Keratinocyte (primary cell): ENCODE measurements around the gene CORO2A. TPM values are rescaled to one million over a fixed set of nuclear protein-coding genes. Genes with fewer than 3 reads are reported as not detected.
A peak's percentile ranks its signal among the peaks of the same experiment; 100 is the strongest.

Experiments used
- DNase-seq: peaks from one replicate; pipeline ENCODE4 v3.0.0-alpha.2; 2011; ENCODE audit warnings: low read depth, missing footprints, low spot score
- FAIRE-seq: peaks from 2 replicates; lab custom pipeline; 2011; peaks lifted over from hg19 to GRCh38; lab: Jason Lieb, UNC
- H2AFZ ChIP-seq: 2 replicates; pipeline ENCODE4 v1.6.0; 2012; ENCODE audit warnings: low read length, control low read depth, inconsistent platforms; ENCODE audit not compliant: control insufficient read depth
- H3K27ac ChIP-seq: 2 replicates; pipeline ENCODE4 v1.5.1; 2011; ENCODE audit warnings: low read length; ENCODE audit not compliant: control insufficient read depth, insufficient read depth
- H3K27me3 ChIP-seq: 3 replicates; pipeline ENCODE4 v1.6.0; 2011; ENCODE audit warnings: low read length; ENCODE audit not compliant: control insufficient read depth, insufficient read depth; ENCODE audit errors: extremely low read depth
- H3K36me3 ChIP-seq, 2 experiments: 2 replicates in 1 of 2; 3 replicates in 1 of 2; pipeline ENCODE4 v1.5.1; 2011; ENCODE audit warnings: low read length in 2 of 2, mild to moderate bottlenecking in 1 of 2; ENCODE audit not compliant: control insufficient read depth in 2 of 2, insufficient read depth in 2 of 2; ENCODE audit errors: extremely low read depth in 1 of 2
- H3K4me1 ChIP-seq: 3 replicates; pipeline ENCODE4 v1.5.1; 2011; ENCODE audit warnings: low read length; ENCODE audit not compliant: control insufficient read depth, insufficient read depth; ENCODE audit errors: extremely low read depth
- H3K4me2 ChIP-seq: 3 replicates; pipeline ENCODE4 v1.6.0; 2011; ENCODE audit warnings: low read depth, low read length; ENCODE audit not compliant: control insufficient read depth, insufficient read depth; ENCODE audit errors: extremely low read depth
- H3K4me3 ChIP-seq, 3 experiments: fragments of 200-600 bp in 1 of 3; sonication (generic) in 1 of 3; 2 replicates in 2 of 3; 3 replicates in 1 of 3; pipeline ENCODE4 v1.5.1; 2011 to 2016; ENCODE audit warnings: low read length in 3 of 3, mild to moderate bottlenecking in 3 of 3, control low read depth in 2 of 3, inconsistent platforms in 1 of 3, low read depth in 1 of 3, mixed read lengths in 1 of 3, mixed run types in 1 of 3, moderate library complexity in 1 of 3; ENCODE audit not compliant: control insufficient read depth in 2 of 3, insufficient read depth in 2 of 3; ENCODE audit errors: extremely low read depth in 1 of 3
- H3K79me2 ChIP-seq: 2 replicates; pipeline ENCODE4 v1.6.0; 2012; ENCODE audit warnings: low read length; ENCODE audit not compliant: control insufficient read depth, insufficient read depth
- H3K9ac ChIP-seq: 3 replicates; pipeline ENCODE4 v1.6.0; 2011; ENCODE audit warnings: low read length; ENCODE audit not compliant: control insufficient read depth, insufficient read depth; ENCODE audit errors: extremely low read depth
- H3K9me1 ChIP-seq: 3 replicates; pipeline ENCODE4 v1.6.0; 2011; ENCODE audit warnings: low read length; ENCODE audit not compliant: control insufficient read depth, insufficient read depth; ENCODE audit errors: extremely low read depth
- H3K9me3 ChIP-seq: 2 replicates; pipeline ENCODE4 v1.5.1; 2012; ENCODE audit warnings: low read depth, low read length; ENCODE audit not compliant: control insufficient read depth
- H4K20me1 ChIP-seq: 3 replicates; pipeline ENCODE4 v1.6.0; 2011; ENCODE audit warnings: low read length; ENCODE audit not compliant: control insufficient read depth, insufficient read depth; ENCODE audit errors: extremely low read depth
- CTCF ChIP-seq, 3 experiments: IDR thresholded peaks in 1 of 3; conservative IDR thresholded peaks in 1 of 3; optimal IDR thresholded peaks in 1 of 3; 2 replicates in 2 of 3; 3 replicates in 1 of 3; pipeline versions ENCODE3 to v1.5.1; 2011; ENCODE audit warnings: low read length in 3 of 3, mild to moderate bottlenecking in 3 of 3, moderate library complexity in 2 of 3, control low read depth in 1 of 3, inconsistent platforms in 1 of 3; ENCODE audit not compliant: insufficient read depth in 2 of 3; ENCODE audit errors: extremely low read depth in 1 of 3
- EZH2 ChIP-seq: IDR thresholded peaks from one replicate; pipeline ENCODE4 v1.6.1; 2012; ENCODE audit warnings: inconsistent platforms, mild to moderate bottlenecking, low read length, moderate library complexity
- dilution Hi-C: fragments of 300-500 bp; cut with MboI; formaldehyde crosslinking; loops from one replicate; pipeline ENCODE4 v1.7.0; 2020; ENCODE audit warnings: low sequenced_read_pairs; ENCODE audit not compliant: extremely low pct_ligation_motif_present
- polyA plus RNA-seq, 5 experiments: library from polyadenylated mRNA; depleted of rRNA in 3 of 5; stranded (reverse) in 3 of 5; stranded (forward) in 1 of 5; unstranded in 1 of 5; fragments of >200 nt; gene quantifications; 1 replicate in 1 of 5; 2 replicates in 3 of 5; 3 replicates in 1 of 5; pipeline versions ENCODE4 v1.2.1 to v1.2.3, GENCODE V29; 2011 to 2012; ENCODE audit warnings: missing spikeins in 2 of 5, low read depth in 1 of 5, low replicate concordance in 1 of 5

CORO2A gene
- polyA plus RNA-seq, 1 donor (not counting 4 experiments of a cell fraction or from before 2014, with no cell fraction given): 31.7 TPM

- no peaks in the 10 kb centered on the region for H3K9me3 ChIP-seq
- DNase-seq: no peak
- dilution Hi-C loops: no loop called here
These were observed 39.5 kb upstream of the CORO2A start for GRCh38 chr9:98231770-98232478.

GRCh38 chr9:98230789-98231188 lies 38.4 kb upstream of the CORO2A start:
- H4K20me1 ChIP-seq: no peaks in the 10 kb centered on the region
- DNase-seq: no peak
- H3K4me3 ChIP-seq: no peak overlapping the region
- peaks cover 26% of the 10 kb centered on the region for H3K79me2 ChIP-seq
- no peak overlapping the region for H3K4me2 ChIP-seq
- H3K9ac ChIP-seq: no peak overlapping the region
- H3K9me3 ChIP-seq: no peaks in the 10 kb centered on the region
- H3K27me3 ChIP-seq: no peaks in the 10 kb centered on the region
- FAIRE-seq: no peak
- dilution Hi-C loops: no loop called here
- no peaks in the 10 kb centered on the region for H3K4me1 ChIP-seq
- peaks cover 2% of the 10 kb centered on the region for H3K9me1 ChIP-seq
- no peak overlapping the region for H2AFZ ChIP-seq
- no peak overlapping the region for H3K27ac ChIP-seq
- H3K36me3 ChIP-seq: peaks cover 43 to 74% of the 10 kb centered on the region in 2 experiments
- no peak for TF ChIP-seq CTCF (optimal IDR thresholded peaks at IDR 0.05 in 1 of 3, IDR thresholded peaks at IDR 0.05 in 1 of 3, conservative IDR thresholded peaks at IDR 0.05 in 1 of 3; ENCODE audit: extremely low read depth in 1 of 3, insufficient read depth in 2 of 3, low read length in 3 of 3)
- TF ChIP-seq EZH2: no peak

More at GRCh38 chr9:98231770-98232478, 39.5 kb upstream of the CORO2A start:
- Histone ChIP-seq H3K9ac (no peak overlapping the region), H3K4me2 (no peak overlapping the region), H4K20me1 (no peaks in the 10 kb centered on the region), H3K27ac (no peak overlapping the region), H3K27me3 (no peaks in the 10 kb centered on the region), H3K36me3 (peaks cover 39 to 73% of the 10 kb centered on the region in 2 experiments), H3K9me1 (peaks cover 2% of the 10 kb centered on the region), H3K4me1 (no peaks in the 10 kb centered on the region), H3K79me2 (peaks cover 32% of the 10 kb centered on the region), H3K4me3 (no peak overlapping the region), H2AFZ (no peak overlapping the region)
- TF ChIP-seq EZH2 (no peak), CTCF (optimal IDR thresholded peaks at IDR 0.05 in 1 of 3, IDR thresholded peaks at IDR 0.05 in 1 of 3, conservative IDR thresholded peaks at IDR 0.05 in 1 of 3; ENCODE audit: extremely low read depth in 1 of 3, insufficient read depth in 2 of 3, low read length in 3 of 3) (no peak)
- FAIRE-seq: peak; percentile 36
